Mucosa of rectum (tissue), 2 donors: ENCODE data around the gene SELENOW.
A peak's percentile ranks its signal among the peaks of the same experiment; 100 is the strongest.
"Not testable (repeated sequence)": the region's sequence is repeated elsewhere in the genome, so short reads cannot be mapped to it uniquely, and the experiment has no call there.

Source experiments
- H3K27ac ChIP-seq, 2 donors: one replicate each; pipeline ENCODE4 v1.7.0; 2013; ENCODE audit warnings: inconsistent platforms in 2 of 2, low read depth in 2 of 2, low read length in 2 of 2
- H3K27me3 ChIP-seq, 2 donors: one replicate each; pipeline ENCODE4 v1.7.0; 2013; ENCODE audit warnings: low read length in 2 of 2; ENCODE audit not compliant: control insufficient read depth in 2 of 2, insufficient read depth in 2 of 2
- H3K36me3 ChIP-seq, 2 donors: one replicate each; pipeline ENCODE4 v1.7.0; 2013; ENCODE audit warnings: low read length in 2 of 2; ENCODE audit not compliant: control insufficient read depth in 2 of 2, insufficient read depth in 2 of 2
- H3K4me1 ChIP-seq, 2 donors: one replicate each; pipeline ENCODE4 v1.7.0; 2013; ENCODE audit warnings: low read length in 2 of 2, mild to moderate bottlenecking in 1 of 2; ENCODE audit not compliant: control insufficient read depth in 2 of 2, insufficient read depth in 2 of 2
- H3K4me3 ChIP-seq, 2 donors: one replicate each; pipeline ENCODE4 v1.7.0; 2013; ENCODE audit warnings: low read length in 2 of 2
- H3K9ac ChIP-seq, 2 donors: one replicate each; pipeline ENCODE4 v1.7.0; 2013; ENCODE audit warnings: low read length in 2 of 2, low read depth in 1 of 2, mild to moderate bottlenecking in 1 of 2
- H3K9me3 ChIP-seq, 2 donors: one replicate each; pipeline ENCODE4 v1.7.0; 2013; ENCODE audit warnings: low read length in 2 of 2; ENCODE audit not compliant: control insufficient read depth in 2 of 2
- donor health status: healthy.
- donor health status: Normal muscosa, but diverticular disease.

The SELENOW gene

DNA sequence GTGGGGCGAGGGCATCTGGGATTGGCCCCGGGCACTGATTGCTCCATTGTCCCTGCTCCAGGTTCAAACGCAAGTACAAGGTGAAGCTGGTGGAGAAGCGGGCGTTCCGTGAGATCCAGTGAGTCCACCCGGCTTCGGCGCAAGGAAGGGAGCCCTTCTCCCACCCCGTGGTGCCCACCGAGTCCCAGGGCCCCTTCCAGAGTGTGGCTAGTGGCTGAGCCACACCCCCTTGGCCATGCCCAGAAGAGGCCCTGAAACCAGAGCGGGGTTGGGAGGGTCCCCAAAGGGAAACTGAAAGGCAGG is 21.9 kb upstream of the SELENOW start:
- H3K9ac ChIP-seq, result peak overlapping the region in 1 of 2 donors; percentile 18
- no peaks in the 10 kb centered on the region for H3K27me3 ChIP-seq
- peaks cover 46 to 55% of the 10 kb centered on the region in 2 donors for H3K36me3 ChIP-seq
- no peak overlapping the region for H3K4me3 ChIP-seq
- H3K4me1 ChIP-seq, result peaks cover 21 to 27% of the 10 kb centered on the region in 2 donors
- no peaks in the 10 kb centered on the region for H3K9me3 ChIP-seq
- peak overlapping the region; percentile 84 to 85 for H3K27ac ChIP-seq

DNA sequence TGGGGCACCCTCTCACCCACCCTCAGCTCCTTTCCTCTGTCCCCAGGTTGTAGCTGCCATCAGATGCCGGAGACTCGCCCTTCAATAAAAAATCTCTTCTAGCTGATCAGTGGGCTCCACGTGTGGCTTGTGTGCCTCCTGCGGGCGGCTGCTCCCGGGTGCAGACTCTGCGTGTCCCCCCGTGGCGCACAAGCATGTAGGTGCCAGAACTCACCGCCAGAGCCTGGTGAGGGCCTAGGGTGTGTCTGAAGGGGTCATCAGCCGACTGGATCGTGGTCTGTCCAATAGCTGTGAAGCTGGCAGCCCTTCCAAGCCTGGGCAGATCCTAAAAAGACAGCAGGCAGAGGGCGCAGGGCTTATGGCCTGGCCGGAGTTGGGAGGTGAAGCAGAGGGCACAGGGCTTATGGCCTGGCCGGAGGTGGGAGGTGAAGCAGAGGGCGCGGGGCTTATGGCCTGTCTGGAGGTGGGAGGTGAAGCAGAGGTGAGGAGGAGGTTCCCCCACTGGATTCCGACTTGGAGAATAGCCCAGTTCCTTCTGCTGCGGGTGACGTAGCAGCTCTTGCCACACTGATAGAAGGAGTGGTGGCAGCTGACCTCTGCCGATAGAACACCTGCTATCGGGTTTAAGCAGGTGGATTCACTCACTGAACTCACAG is 21.4 kb upstream of the SELENOW start:
- H3K9ac ChIP-seq, result peak overlapping the region; percentile 14 to 18
- H3K36me3 ChIP-seq, result peaks cover 44 to 51% of the 10 kb centered on the region in 2 donors
- H3K27ac ChIP-seq, result peak overlapping the region; percentile 84 to 85
- H3K9me3 ChIP-seq, result no peaks in the 10 kb centered on the region
- no peaks in the 10 kb centered on the region for H3K27me3 ChIP-seq
- H3K4me3 ChIP-seq, result no peak overlapping the region
- H3K4me1 ChIP-seq, result peaks cover 21 to 27% of the 10 kb centered on the region in 2 donors

DNA sequence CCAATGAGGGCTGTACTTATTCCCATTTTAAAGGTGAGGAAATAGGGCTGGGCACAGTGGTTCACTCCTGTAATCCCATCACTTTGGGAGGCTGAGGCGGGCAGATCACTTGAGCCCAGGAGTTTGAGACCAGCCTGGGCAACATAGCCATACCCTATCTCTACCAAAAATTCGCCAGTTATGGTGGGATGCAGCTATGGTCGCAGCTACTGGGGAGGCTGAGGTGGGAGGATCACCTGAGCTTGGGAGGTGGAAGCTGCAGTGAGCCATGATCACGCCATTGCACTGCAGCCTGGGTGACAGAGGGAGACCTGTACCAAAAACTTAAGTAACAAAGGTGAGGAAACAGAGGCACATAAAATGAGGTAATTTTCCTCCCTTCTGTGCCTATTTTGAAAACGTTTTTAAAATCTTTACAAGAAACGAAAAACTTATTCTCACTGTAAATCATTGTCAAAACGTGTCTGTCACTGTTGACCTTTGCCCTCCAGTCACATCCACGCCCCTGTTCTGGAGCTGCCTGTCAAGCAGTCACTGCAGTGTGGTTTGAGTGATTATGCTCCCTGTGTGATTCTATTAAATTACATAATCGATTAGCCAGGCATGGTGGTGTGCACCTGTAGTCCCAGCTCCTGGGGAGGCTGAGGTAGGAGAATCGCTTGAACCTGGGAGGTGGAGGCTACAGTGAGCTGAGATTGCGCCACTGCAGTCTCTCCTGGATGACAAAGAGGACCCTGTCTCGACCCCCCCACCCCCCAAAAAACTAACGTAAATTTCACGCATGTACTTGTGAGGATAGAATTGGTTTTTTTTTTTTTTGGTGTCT is 20.7 kb upstream of the SELENOW start:
- H3K4me3 ChIP-seq, result peak overlapping the region in 1 of 2 donors; percentile 16
- no peaks in the 10 kb centered on the region for H3K27me3 ChIP-seq
- H3K9me3 ChIP-seq, result no peaks in the 10 kb centered on the region
- peaks cover 36 to 44% of the 10 kb centered on the region in 2 donors for H3K36me3 ChIP-seq
- H3K9ac ChIP-seq, result peak overlapping the region in 1 of 2 donors; percentile 18
- H3K27ac ChIP-seq, result peak overlapping the region; percentile 84 to 85
- peaks cover 21 to 27% of the 10 kb centered on the region in 2 donors for H3K4me1 ChIP-seq

DNA sequence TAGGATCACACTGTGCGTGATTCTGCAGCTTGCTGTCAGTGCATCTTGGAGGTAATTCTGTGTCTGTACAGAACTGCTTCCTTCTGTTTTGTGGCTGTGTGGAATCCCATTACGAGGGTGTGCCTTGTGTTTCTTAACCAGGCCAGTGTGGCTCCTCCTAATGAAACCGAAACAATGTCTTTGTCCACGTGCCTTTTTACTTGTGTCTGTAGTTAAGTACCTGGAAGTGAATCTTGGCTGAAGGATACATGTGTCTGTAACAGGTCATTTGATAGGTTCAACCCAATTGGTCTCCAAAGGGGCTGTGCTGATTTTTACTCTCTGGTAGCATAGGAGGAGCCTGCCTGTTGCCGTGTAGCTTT is 20.1 kb upstream of the SELENOW start:
- H3K4me1 ChIP-seq, result peaks cover 21 to 27% of the 10 kb centered on the region in 2 donors
- H3K4me3 ChIP-seq, result no peak overlapping the region
- peak overlapping the region; percentile 84 to 85 for H3K27ac ChIP-seq
- H3K27me3 ChIP-seq, result no peaks in the 10 kb centered on the region
- H3K9me3 ChIP-seq, result no peaks in the 10 kb centered on the region
- peaks cover 30 to 38% of the 10 kb centered on the region in 2 donors for H3K36me3 ChIP-seq
- no peak overlapping the region for H3K9ac ChIP-seq

DNA sequence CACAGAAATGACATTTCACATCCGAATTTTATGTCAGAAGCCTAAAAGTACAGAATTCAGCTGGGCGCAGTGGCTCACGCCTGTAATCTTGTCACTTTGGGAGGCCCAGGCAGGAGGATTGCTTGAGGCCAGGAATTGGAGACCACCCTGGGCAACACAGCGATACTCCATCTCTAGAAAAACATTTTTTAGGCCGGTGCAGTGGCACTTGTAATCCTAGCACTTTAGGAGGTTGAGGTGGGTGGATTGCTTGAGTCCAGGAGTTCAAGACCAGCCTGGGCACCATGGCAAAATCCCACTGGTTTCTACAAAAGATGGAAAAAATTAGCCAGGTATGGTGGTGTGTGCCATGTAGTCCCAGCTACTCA is 17.9 kb upstream of the SELENOW start:
- Histone ChIP-seq H3K9ac (no peak overlapping the region), H3K9me3 (no peaks in the 10 kb centered on the region), H3K27ac (no peak overlapping the region), H3K27me3 (no peaks in the 10 kb centered on the region), H3K4me3 (no peak overlapping the region), H3K4me1 (peaks cover 21 to 27% of the 10 kb centered on the region in 2 donors), H3K36me3 (peaks cover 24% of the 10 kb centered on the region in 2 donors)

DNA sequence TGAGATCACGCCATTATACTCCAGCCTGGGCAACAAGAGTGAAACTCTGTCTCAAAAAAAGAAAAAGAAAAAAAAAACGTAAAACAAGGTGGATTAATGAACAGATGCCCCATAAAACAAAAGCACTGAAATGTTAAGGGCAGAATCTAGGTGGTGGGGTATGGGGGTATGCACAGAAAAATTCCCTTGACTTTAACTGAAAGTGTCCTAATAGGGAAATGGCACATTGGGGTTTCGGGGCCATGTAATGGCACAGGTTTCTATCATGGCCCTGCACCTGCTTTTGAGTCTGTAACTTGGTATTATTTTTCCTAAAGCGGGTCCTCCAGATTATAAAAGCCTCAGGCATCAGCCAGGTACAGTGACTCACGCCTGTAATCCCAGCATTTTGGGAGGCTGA is 16.9 kb upstream of the SELENOW start:
- Histone ChIP-seq H3K36me3 (peaks cover 15% of the 10 kb centered on the region in 2 donors), H3K27me3 (no peaks in the 10 kb centered on the region), H3K4me3 (no peak overlapping the region), H3K27ac (no peak overlapping the region), H3K4me1 (peaks cover 16 to 26% of the 10 kb centered on the region in 2 donors), H3K9me3 (no peaks in the 10 kb centered on the region), H3K9ac (no peak overlapping the region)

DNA sequence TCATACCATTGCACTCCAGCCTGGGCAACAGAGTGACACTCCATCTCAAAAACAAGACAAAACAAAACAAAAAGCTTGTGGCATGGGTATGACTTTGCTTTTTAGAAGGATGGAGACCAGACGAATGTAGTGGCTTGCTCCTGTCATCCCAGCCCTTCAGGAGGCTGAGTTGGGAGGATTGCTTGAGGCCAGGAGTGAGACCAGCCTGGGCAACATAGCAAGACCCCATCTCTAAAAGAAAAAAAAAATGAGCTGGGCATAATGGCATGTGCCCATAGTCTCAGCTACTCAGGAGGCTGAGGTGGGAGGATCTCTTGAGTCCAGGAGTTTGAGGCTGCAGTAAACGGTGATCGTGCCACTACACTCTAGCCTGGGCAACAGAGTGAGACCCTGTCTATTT is 16.4 kb upstream of the SELENOW start:
- H3K27me3 ChIP-seq, result no peaks in the 10 kb centered on the region
- no peak overlapping the region for H3K27ac ChIP-seq
- H3K4me3 ChIP-seq, result no peak overlapping the region
- no peak overlapping the region for H3K9ac ChIP-seq
- H3K9me3 ChIP-seq, result no peaks in the 10 kb centered on the region
- H3K4me1 ChIP-seq, result peaks cover 13 to 20% of the 10 kb centered on the region in 2 donors
- peaks cover 9 to 10% of the 10 kb centered on the region in 2 donors for H3K36me3 ChIP-seq

DNA sequence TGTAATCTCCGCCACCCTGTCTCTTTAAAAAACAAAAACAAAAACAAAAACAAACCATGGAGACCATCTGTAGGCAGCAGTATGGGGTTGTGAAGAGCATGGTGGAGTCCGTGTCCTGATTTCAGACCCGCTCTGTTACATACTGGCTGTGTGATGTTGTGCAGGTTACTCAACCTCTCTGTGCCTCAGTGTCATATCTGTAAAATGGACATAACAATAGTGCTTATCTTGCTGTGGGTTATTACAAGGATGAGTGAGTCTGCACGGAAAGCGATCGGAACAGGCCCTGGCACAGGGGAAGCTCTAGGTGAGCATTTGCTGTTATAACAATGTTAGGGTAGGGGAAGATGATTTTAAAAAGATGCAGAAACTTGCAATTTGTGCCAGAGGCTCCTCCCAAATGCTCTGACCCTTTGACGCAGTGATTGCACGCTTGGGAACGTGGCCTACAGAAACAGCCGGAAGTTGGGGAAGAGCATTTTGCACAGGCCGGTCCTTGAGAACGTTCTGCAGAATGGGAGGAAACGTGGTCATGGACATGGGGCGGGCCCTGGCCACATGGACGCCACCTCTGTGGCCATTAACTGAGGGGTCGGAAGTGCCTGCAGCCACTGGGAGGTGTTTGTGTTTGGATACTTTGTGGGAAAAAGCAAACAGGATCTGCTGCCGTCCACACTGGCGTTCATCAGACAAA is 15.7 kb upstream of the SELENOW start:
- H3K27me3 ChIP-seq, result no peaks in the 10 kb centered on the region
- H3K9me3 ChIP-seq, result no peaks in the 10 kb centered on the region
- no peak overlapping the region for H3K4me3 ChIP-seq
- H3K27ac ChIP-seq, result no peak overlapping the region
- peaks cover 5% of the 10 kb centered on the region in 2 donors for H3K36me3 ChIP-seq
- H3K4me1 ChIP-seq, result peaks cover 9 to 14% of the 10 kb centered on the region in 2 donors
- no peak overlapping the region for H3K9ac ChIP-seq

DNA sequence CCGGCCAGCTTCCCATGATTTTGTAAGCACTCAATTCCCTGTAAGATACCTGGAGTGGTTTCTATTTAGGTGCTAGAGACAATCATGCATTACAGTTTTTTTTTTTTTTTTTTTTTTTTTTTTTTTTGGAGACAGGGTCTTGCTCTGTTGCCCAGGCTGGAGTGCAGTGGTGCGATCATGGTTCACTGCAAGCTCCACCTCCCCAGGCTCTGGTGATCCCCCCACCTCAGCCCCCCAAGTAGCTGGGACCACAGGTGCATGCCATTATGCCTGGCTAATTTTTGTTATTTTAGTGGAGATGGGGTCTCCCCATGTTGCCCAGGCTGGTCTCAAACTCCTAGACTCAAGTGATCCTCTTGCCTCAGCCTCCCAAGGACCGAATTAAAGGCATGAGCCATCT is 13.8 kb upstream of the SELENOW start:
- not testable (repeated sequence) for H3K27me3 ChIP-seq, H3K27ac ChIP-seq, H3K36me3 ChIP-seq, H3K4me3 ChIP-seq, H3K9ac ChIP-seq, H3K9me3 ChIP-seq, H3K4me1 ChIP-seq
